Upper lobe of left lung (tissue), 4 donors: ENCODE results near the gene MCOLN2.

Experiments used
- EP300 ChIP-seq, 4 donors: sonication (generic); formaldehyde crosslinking; IDR thresholded peaks; one replicate each; pipeline ENCODE4 v1.5.1; 2017; ENCODE audit warnings: antibody characterized with exemption in 4 of 4, control low read depth in 2 of 4
- POLR2A ChIP-seq, 4 donors: fragments of 450-650 bp; IDR thresholded peaks; one replicate each; pipeline ENCODE4 v1.5.1; 2016 to 2017; ENCODE audit warnings: antibody characterized with exemption in 4 of 4, mild to moderate bottlenecking in 2 of 4
- POLR2AphosphoS5 ChIP-seq, 2 donors: sonication (generic); formaldehyde crosslinking; IDR thresholded peaks; one replicate each; pipeline ENCODE4 v1.5.1; 2017; ENCODE audit warnings: antibody characterized with exemption in 2 of 2
- TF ChIP-seq, protein P1 (sequence below), 6 experiments: fragments of 450-650 bp in 4 of 6; fragments of 200-600 bp in 2 of 6; sonication (generic) in 2 of 6; IDR thresholded peaks; one replicate each; pipeline ENCODE4 v1.5.1; 2016 to 2019; ENCODE audit warnings: antibody characterized with exemption in 6 of 6

DNA sequence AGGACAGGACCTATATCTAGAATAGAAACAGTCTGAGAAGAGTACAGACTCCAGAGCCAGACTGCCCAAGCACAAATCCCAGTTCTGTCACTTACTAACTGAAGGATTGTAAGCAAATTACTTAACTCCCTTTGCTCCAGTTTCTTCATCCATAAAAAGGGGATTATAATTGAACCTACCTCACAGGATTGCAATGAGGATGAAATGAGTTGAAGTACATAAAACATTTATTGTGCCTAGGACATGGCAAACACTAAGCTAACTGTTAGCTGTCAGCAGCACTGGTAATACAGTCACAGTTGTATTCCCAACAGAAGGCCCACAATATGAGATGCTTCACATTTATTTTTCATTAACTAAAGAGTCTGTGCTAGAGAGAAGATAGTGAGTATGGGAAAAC, 33.9 kb downstream of the MCOLN2 start:
- TF ChIP-seq, protein P1, sequence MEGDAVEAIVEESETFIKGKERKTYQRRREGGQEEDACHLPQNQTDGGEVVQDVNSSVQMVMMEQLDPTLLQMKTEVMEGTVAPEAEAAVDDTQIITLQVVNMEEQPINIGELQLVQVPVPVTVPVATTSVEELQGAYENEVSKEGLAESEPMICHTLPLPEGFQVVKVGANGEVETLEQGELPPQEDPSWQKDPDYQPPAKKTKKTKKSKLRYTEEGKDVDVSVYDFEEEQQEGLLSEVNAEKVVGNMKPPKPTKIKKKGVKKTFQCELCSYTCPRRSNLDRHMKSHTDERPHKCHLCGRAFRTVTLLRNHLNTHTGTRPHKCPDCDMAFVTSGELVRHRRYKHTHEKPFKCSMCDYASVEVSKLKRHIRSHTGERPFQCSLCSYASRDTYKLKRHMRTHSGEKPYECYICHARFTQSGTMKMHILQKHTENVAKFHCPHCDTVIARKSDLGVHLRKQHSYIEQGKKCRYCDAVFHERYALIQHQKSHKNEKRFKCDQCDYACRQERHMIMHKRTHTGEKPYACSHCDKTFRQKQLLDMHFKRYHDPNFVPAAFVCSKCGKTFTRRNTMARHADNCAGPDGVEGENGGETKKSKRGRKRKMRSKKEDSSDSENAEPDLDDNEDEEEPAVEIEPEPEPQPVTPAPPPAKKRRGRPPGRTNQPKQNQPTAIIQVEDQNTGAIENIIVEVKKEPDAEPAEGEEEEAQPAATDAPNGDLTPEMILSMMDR (IDR thresholded peaks at IDR 0.05) = no peak
- TF ChIP-seq POLR2AphosphoS5 (IDR thresholded peaks at IDR 0.05) (no peak), EP300 (IDR thresholded peaks at IDR 0.05) (no peak), POLR2A (IDR thresholded peaks at IDR 0.05) (no peak)
